GM19467 (cell line): ENCODE data around the gene SSRP1.
"Not testable (repeated sequence)": the region's sequence is repeated elsewhere in the genome, so short reads cannot be mapped to it uniquely, and the experiment has no call there.

Experiments used
- ATAC-seq: cut with Tn5 transposase; IDR thresholded peaks from one replicate; pipeline ENCODE4 v1.9.1; 2021; ENCODE audit warnings: mild to moderate bottlenecking, moderate library complexity; ENCODE audit not compliant: unreplicated experiment

Gene SSRP1

GRCh38 chr11:57303990-57304579, 31.6 kb downstream of the SSRP1 start:
- ATAC-seq = no peak

DNA sequence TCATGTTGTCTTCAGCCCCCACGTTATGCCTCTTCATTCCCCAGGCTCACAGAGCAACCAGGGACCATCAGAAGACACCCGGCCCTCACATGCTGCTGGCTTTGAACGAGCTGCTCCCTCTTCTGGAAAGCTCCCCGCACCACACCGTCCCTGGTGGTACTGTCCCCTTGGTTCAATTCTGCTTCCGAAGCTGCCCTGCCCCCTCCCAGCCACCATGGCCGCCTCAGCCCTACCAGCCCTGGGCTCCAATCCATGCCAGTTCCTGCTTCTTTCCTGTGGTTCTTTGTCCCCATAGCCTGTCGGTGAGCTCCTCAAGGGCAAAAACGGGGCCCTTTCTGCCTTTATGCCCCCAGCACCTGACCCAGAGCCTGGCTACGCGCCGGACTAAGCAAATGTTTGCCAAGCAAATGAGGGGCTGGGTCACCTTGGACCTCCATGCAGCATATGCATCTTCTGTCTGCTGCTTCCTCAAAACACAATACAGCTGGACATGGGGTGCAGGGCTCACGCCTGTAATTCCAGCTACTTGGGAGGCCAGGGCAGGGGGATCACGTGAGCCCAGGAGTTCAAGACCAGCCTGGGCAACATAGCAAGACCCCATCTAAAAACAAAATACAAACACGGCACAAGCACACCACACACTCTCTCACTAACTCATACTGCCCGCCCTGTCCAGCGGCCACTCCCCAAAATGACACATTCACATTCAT, 32.3 kb downstream of the SSRP1 start:
- ATAC-seq = no peak

GRCh38 chr11:57302489-57302888, 33.2 kb downstream of the SSRP1 start:
- no peak for ATAC-seq

GRCh38 chr11:57301711-57302423, 33.8 kb downstream of the SSRP1 start:
- no peak for ATAC-seq

GRCh38 chr11:57300785-57301184, 34.9 kb downstream of the SSRP1 start:
- no peak for ATAC-seq

DNA sequence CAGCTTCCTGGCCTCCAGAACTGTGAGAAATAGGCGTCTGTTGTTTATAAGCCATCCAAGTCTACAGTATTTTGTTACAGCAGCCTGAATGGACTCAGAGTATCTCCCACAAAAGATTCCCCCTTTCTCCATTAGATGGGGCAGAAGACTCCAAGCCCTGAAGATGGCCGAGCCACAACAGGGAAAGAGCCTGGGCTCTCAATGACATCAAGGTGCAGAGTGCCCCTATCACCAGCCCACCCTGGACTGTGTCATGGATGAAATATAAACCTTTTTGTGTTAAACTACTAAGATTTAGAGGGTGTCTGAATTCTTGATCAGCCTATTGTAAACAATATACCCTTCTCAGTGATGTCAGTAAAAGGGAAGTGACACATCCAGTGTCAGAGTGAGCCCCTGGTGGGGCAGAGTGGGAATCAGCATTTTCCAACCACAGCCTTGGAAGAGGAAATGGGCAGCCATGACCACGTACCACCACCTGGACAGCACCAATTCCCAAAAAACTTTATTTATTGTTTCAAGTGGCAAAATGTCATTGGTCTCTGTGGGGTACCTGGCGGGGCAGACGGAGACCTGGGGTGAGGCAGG, 36.4 kb downstream of the SSRP1 start:
- ATAC-seq = no peak

GRCh38 chr11:57297221-57297620, 38.5 kb downstream of the SSRP1 start:
- no peak for ATAC-seq

- ATAC-seq = not testable (repeated sequence)
Measured at GRCh38 chr11:57296205-57296604, 39.5 kb downstream of the SSRP1 start.

DNA sequence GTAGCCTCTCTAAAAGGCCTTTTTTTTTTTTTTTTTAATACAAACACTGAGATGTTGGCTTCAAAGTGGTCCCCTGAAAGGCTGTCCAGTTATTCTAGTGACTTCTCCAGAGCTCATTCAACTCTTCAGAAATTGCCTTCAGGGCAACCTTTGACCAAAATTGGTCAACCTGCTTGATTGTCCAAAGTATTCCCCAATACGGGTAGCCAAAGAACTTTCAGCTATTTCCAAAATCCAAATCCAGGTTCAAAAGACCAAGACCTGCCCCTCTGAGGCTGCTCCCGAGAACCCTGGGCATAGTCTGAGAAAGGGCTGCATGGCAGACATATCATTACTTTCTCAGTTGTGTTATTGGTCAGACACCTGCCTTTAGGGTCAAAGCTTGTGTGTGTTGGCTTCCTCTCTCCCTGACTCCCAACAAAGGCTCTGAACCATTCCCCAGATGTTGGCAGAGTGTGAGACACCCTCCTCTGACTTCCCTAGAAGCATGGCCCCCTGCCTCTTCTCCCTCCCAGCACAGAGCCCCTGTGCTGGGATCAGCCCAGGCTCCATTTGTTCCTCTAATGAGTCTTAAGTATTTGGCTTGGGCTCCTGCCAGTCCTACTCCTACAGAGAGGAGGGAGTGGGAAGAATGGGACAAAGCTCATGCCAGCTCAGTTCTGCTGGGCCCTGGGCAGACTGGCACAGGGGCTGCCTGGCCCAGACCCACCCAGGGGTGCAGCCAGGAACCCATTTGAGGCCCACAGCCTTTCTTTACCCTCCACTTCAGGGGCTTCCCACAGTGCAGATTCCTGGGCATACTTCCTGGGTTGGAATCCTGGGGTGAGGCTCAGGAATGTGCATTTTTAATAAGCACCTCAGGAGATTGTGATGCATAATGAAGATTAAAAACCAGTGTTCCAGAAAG, 41.2 kb downstream of the SSRP1 start:
- no peak for ATAC-seq

- no peak for ATAC-seq
Measured at GRCh38 chr11:57290288-57290687, 45.4 kb downstream of the SSRP1 start.

DNA sequence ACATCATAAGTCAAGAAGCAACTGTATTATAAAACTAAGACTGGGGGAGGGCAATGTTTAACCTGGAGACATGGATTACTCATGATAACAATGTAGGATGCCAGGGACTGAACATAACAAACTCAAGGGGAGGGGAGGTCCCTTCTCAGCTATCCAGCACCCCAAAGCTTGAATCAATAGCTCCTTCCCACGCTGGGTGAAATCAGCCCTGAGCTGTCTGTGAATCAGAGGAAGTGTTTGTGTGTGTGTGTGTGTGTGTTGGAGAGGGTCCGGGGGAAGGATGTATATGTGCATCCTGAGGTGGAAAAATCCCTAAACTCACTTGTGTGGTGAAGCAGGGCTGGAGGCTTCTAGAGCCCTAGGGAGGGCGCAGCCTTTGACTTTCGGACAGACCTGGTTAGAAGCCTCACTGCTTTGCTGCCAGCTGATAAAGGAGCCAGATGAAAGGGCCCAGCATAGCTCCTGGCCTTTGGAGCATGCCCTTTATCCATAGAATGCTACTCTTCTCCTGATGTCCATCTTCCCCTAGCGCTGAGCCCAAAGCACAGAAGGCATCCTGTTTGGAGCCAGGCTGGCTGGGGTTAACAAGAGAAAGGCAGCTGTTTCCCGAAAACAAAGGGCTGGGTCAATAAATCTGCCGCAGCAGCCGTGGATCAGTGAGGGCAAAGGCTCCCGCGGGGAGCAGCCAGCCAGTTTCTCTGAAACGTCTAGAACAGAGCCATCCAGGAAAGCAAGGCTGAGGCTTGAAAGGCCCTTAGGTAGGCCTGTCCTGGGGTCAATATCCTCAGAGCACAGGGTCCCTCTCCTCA, 46.7 kb downstream of the SSRP1 start:
- no peak for ATAC-seq

GRCh38 chr11:57287884-57288283, 47.8 kb downstream of the SSRP1 start:
- no peak for ATAC-seq

DNA sequence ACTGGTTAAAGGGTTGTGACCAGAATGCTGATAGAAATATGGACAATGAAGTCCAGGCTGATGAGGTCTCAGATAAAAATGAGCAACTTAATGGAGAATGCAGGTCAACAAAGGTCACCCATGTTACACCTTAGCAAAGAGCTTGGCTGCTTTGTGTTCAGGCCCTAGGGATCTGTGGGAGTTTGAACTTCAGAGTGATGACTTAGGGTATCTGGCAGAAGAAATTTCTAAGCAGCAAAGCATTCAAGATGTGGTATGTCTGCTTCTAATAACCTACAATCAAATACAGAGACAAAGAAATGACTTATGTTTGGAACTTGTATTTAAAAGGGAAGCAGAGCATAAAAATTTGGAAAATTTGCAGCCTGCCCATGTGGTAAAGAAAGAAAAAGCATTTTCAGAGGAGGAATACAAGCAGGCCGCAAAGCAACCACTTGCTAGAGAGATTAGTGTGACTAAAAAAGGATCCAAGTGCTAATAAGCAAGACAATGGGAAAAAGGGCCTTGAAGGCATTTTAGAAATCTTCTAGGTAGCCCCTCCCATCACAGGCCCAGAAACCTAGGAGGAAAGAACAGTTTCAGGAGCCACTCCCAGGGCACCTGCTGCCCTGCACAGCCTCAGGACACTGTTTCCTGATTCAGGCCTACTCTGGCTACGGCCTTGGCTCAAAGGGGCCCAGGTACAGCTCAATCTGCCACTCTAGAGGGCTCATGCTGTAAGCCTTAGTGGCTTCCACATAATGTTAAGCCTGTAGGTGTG, 52.3 kb downstream of the SSRP1 start:
- no peak for ATAC-seq

- ATAC-seq = not testable (repeated sequence)
Measured at GRCh38 chr11:57281546-57281945, 54.1 kb downstream of the SSRP1 start.

DNA sequence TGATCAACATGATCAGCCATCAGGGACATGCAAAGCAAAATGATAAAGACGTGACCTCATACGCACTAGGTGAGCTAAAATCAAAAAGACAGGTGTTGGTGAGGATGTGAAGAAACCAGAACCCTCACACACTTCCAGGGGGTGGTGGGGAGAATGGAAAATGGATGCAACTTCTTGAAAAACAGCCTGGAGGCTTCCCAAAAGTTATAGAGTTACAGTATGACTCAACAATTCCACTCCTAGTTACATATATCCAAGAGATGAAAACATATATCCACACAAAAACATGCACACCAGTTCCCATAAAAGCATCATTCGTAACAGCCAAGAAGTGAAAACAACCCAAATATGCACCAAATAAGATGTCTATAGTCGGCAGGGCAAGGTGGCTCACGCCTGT, 56.6 kb downstream of the SSRP1 start:
- no peak for ATAC-seq

GRCh38 chr11:57278721-57279095, 57.0 kb downstream of the SSRP1 start:
- no peak for ATAC-seq

- ATAC-seq = no peak
Measured at GRCh38 chr11:57277845-57278720, 57.6 kb downstream of the SSRP1 start.

DNA sequence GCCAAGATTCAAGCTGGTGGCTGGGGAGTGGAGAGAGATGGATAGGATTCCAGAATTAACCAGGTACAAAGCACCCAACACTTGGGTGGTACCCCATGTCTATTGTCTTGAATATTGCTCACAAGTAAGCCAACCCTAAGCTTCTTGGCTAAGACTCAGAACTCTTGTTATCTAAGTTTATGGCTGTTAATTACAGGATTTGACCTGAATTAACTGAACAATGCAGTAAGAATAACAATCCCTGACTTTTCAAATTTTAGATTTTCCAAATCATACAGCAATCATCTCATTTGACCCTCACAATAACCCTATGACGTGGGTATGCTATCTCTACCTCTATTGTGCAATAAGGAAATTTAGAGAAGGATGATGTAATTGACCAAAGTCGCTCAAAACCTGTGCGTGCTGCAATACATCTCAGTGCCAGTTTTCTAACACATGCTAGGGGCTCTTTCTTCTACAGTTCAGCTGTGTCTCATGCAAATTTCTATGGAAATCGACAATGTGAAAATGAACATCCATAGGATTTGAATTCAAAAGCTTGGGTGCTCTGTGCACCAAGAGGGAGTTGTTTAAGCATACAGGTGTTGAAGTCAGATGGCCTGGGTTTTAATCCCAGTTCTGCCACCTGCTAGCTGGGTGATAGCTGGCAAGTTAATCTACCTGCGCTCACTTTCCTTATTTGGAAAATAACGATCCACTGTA, 58.6 kb downstream of the SSRP1 start:
- no peak for ATAC-seq
